NCI-H187 treated with DMSO at 0.1 percent for 48 hours (cell line): Measurements from ENCODE around the gene DOCK2.

Source experiments
- DNase-seq: peaks from one replicate; lab custom pipeline; 2025; lab: John Stamatoyannopoulos, UW

DOCK2 gene

DNA sequence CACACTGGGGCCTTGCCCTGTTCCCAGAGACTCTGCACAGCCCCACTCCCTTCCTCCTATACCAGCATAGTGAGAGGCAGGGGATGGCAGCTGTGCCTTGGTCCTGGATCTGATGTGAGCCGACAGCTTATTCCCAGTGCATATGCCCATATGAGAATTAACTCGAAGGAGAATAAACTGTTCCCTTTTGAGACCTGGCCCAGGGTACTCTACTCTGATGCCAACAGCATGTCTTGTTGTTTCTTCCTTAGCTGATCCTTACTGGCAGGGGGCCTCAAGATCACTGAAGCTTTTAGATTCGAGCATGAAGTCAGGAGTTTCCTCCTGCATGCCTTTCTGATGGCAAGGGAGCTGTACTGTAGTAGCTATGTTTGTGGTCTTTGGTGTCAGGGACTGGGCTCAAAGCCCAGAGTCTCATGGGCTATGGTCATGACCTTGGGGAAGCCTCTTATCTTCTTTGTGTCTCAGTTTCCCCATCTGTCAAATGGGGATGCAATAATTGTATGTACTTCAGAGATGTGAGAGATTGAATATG is 57.1 kb downstream of the DOCK2 start:
- no peak for DNase-seq

- DNase-seq: no peak
Observed at GRCh38 chr5:169695025-169695625, 58.0 kb downstream of the DOCK2 start.

DNA sequence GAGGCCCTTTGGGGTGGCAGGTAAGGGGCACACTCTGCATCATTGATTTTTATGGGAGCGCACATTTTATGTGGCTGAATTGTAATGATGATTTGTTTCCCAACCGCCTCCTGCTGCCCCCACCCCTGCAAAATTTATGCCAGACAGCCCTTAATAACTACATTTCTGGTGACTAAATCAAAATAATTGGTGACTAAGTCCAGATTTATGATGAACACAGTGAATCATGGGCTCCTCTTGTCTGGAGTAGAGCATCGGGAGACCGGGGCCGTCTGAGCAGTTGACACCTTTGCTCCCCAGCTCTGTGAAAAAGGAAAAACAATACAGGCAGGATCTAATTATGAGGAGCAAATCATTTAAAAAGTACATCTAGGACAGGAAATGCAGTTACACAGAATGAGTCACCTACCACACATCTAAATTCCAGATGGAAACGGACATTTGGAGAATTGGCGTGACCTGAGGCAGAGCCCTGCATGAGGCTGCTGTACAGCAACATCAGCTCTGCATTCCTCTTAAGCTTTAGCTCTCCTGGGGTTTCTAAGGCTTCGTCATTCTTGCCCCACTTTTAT is 58.9 kb downstream of the DOCK2 start:
- DNase-seq: no peak

GRCh38 chr5:169696621-169697510 is 59.8 kb downstream of the DOCK2 start:
- DNase-seq: no peak

DNA sequence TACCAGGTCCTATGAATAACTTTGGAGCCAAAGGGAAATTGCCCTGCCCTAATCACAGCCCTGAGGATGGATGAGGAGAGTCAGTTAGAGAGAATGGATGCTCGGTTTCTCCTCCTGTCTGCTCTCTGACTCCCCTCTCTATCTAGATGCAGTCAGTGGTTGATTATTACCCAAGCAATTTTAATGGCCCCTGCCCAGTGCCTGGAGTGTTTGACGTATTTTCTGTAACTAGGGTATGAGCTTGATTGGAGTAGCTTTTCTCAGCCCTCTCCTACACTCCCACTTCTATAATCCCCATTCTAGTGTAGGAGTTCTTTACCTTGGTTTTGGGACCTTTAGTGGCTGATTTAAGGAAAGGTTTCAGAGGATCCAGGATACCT is 60.4 kb downstream of the DOCK2 start:
- DNase-seq: no peak

GRCh38 chr5:169697976-169698375 is 60.9 kb downstream of the DOCK2 start:
- DNase-seq: no peak

GRCh38 chr5:169700611-169701010 is 63.5 kb downstream of the DOCK2 start:
- no peak for DNase-seq

DNA sequence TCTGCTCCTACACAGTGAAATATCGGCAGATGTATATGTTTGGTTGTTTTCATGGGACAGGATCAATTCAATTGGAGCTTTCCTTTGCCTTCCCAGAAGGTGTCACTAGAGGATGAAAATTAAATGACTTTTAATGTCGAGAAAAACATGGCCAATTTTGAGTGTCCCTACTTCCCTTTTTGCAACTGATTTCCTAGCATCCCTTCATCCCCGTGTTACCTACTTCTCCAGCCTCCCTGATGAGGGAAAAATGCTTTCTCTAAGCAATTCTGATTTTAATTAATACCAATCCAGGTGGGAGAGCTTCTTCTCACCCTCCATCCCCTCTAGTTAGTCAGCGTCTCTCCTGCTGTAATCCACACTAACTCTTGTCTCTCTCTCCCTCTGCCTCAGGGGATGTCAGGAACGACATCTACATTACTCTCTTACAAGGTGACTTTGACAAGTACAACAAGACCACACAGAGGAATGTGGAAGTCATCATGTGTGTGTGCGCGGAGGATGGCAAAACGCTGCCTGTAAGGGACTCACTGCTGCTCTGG is 64.9 kb downstream of the DOCK2 start:
- no peak for DNase-seq

- DNase-seq: no peak
Observed at GRCh38 chr5:169702693-169703481, 65.8 kb downstream of the DOCK2 start.

DNA sequence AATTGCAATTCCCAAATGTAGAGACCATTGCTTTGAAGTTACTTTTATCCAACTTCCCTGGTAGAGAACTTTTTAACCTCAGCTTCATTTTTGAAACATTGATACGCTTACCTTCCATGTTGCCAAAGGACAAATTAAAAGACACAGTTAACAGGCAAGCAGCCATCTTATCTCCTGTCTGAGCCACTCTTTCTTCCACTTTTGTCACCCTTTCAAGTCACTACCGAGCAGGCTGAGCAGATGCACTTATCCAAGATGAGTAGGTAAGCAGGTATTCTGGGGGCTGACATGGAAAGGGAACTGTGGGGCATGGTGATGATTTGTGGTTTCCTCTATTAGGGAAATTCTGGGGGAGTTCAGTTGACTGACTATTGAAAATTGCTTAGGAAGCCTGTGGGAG is 66.7 kb downstream of the DOCK2 start:
- no peak for DNase-seq

DNA sequence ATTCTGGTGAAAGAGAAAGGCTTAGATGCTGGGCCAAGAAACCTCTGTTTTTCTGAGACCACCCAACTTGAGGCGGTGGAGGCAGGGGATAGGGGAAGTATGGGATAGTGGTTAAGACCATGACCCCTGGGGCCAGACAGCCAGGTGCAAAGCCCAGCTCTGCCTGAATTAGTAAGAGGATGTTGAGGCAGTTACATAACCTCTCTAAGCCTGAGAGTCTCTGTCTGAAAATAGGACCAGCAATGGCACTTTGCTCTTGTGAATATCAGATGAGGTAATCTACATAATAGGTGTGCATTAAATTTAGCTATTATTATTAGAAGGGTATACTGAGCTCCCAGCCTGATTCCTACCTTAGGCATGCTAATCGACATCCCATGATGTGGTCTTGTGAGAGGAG is 68.2 kb downstream of the DOCK2 start:
- no peak for DNase-seq

DNA sequence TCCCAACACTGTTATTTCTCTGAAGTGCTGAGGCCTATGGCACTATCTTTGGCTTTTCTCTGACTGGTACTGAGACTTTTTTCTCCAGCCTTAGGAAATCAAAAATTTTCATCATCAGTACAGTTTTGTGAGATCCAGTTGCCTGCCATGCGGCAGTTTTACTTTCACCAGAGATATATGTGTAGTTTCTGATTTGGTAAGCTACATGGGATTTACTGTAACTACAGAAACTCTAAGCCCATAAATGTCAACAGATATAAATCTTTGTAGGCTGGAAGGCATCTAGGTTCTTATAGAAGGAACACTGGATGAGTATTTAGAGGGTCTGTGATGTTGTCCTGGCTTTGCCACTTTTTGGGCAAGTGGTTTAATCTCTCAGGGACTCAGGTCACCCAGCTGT is 69.0 kb downstream of the DOCK2 start:
- DNase-seq: no peak

DNA sequence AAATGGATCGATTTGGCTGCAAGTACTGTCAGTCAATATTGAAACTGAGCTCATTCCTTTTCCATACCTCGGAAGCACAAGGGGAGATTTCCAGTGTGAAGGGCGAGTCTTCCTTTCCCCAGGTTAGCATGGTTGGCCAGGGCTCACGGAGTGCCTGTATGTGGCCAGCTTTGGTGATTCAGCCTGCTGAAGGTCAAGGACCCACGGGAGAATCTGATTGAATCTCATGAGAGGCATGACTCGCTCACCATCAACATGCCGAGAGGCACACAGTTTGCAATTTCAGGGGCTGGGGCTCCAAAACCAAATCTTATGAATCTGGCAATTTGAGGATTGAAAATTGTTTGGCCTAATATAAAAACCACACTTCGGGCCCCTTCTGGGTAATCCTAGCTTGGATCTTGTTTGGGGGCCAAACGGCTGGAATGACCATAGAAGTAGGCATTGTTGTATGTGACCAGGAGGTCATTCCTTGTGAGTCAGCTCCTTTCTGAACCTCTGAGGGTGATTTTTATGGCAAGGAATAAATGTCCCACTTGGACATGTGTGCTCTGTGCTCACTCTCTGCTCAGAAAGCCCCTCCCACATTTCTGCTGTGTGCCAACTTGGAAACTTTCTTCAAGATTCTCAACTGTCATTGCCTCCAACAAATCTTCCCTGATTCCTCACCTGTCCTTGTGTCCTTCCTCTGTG is 69.8 kb downstream of the DOCK2 start:
- DNase-seq: no peak

GRCh38 chr5:169707686-169708085 is 70.6 kb downstream of the DOCK2 start:
- DNase-seq: no peak

GRCh38 chr5:169710675-169711074 is 73.6 kb downstream of the DOCK2 start:
- no peak for DNase-seq

DNA sequence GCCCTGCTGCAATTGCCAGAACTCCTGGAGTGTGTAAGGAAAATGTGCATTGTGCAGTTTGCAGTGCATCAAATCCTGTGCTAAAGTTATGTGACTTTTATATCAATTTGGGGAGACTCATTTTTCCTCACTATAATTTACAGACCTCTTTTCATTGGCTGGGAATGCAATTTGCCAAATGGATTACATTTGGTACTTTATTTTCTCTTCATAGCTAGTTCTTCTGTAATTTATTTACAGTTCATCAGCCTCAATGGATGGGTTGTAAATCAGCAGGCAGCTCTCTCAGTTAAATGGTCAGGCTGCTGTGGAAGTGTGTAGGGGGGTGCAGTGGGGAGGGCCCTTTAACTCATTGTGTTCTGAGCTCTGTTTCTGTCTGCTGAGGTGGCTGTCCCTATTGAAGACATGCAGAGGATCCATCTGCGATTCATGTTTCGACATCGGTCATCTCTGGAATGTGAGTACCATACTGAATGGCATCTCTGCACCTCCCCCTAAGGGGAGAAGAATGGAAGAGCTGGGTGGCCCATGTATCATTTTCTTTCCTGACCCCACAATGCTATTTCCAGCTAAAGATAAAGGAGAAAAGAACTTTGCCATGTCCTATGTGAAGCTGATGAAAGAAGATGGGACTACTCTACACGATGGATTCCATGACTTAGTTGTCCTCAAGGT is 74.6 kb downstream of the DOCK2 start:
- DNase-seq: no peak

- no peak for DNase-seq
Observed at GRCh38 chr5:169712428-169712827, 75.4 kb downstream of the DOCK2 start.

DNA sequence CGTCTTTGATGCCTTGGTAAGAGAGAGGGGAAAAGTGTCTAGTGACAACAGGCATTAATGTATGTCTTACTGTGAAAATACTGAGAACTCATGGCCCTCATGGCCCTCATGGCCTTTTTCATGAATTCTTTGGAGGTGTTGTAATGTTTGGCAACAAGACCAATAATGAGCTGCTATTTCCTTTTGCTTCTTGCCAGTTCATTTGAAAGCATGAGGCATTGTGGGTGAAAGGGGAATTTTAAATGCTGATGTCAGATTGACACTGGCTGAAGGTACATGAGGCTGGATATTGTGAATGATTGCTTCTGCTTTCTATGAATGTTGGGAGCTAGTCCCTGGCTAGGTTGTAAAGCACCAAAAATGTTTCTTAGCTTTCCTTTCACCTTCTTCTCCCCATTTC is 79.2 kb downstream of the DOCK2 start:
- no peak for DNase-seq

GRCh38 chr5:169717288-169717687 is 80.2 kb downstream of the DOCK2 start:
- DNase-seq: no peak

- no peak for DNase-seq
Observed at GRCh38 chr5:169719360-169720314, 82.6 kb downstream of the DOCK2 start.
